ENCODE data around the gene PARP15. TPM values are rescaled to one million over a fixed set of nuclear protein-coding genes. Genes with fewer than 3 reads are reported as not detected.

PARP15 gene
- total and polyA plus RNA-seq, 2 experiments from 2014 or later, result 0.39 to 0.87 TPM

GRCh38 chr3:122533480-122533879 is 44.0 kb upstream of the PARP15 start:
- no peaks in the 10 kb centered on the region for H3K27me3 ChIP-seq (ENCODE audit: insufficient read depth)
- H3K36me3 ChIP-seq (ENCODE audit: insufficient read depth), result no peaks in the 10 kb centered on the region
- H3K27me3 Mint-ChIP-seq (ENCODE audit: insufficient read depth, low read depth, poor library complexity), result peaks cover 10% of the 10 kb centered on the region
- DNase-seq (ENCODE audit: low spot score) (no peak), ATAC-seq (no peak)
- TF ChIP-seq ETS1 (IDR thresholded peaks at IDR 0.05) (no peak), JUNB (IDR thresholded peaks at IDR 0.05; ENCODE audit: unreplicated experiment) (no peak), CREB1 (CRISPR knock-in tag; IDR thresholded peaks at IDR 0.05; ENCODE audit: low read depth) (no peak), POLR2AphosphoS5 (IDR thresholded peaks at IDR 0.05; ENCODE audit: low read depth) (no peak), EZH2phosphoT487 (IDR thresholded peaks at IDR 0.05; ENCODE audit: unreplicated experiment) (no peak), ZNF462 (CRISPR knock-in tag; IDR thresholded peaks at IDR 0.05) (no peak), STAT1 (IDR thresholded peaks at IDR 0.05; ENCODE audit: unreplicated experiment) (no peak), ZNF331 (CRISPR knock-in tag; IDR thresholded peaks at IDR 0.05; ENCODE audit: low read depth) (no peak)
- H3K4me3 ChIP-seq, result no peak overlapping the region
- H2AFZ ChIP-seq, result no peak overlapping the region
- H3K9me3 Mint-ChIP-seq, result no peaks in the 10 kb centered on the region
- H3K9me2 ChIP-seq (ENCODE audit: insufficient read depth), result no peaks in the 10 kb centered on the region
- no peaks in the 10 kb centered on the region for H3K79me2 ChIP-seq (replicated peaks; ENCODE audit: insufficient read depth)
- H3K4me1 ChIP-seq (ENCODE audit: insufficient read depth), result peaks cover 19% of the 10 kb centered on the region
- H3K36me3 Mint-ChIP-seq (ENCODE audit: low read depth), result no peaks in the 10 kb centered on the region
- no peak overlapping the region for H3K4me2 ChIP-seq
- H3K4me1 Mint-ChIP-seq, result peaks cover 29% of the 10 kb centered on the region
- H3K27ac ChIP-seq (ENCODE audit: low read depth), result no peak overlapping the region
- H3K4me3 Mint-ChIP-seq, result no peak overlapping the region
- no peak overlapping the region for H3K27ac Mint-ChIP-seq
- H4K20me1 ChIP-seq (replicated peaks; ENCODE audit: insufficient read depth), result no peaks in the 10 kb centered on the region
- no peaks in the 10 kb centered on the region for H3F3A ChIP-seq (replicated peaks; ENCODE audit: low read depth)
